Naive thymus-derived CD4-positive, alpha-beta T cell (primary cell): ENCODE measurements around the gene NUDT3. TPM values are rescaled to one million over a fixed set of nuclear protein-coding genes. Genes with fewer than 3 reads are reported as not detected.

ENCODE experiments used
- ATAC-seq: fragments of 150-1000 bp; cut with Tn5 transposase; 2 replicates; pipeline ENCODE4 v1.10.0; 2021; ENCODE audit warnings: mild to moderate bottlenecking, moderate library complexity
- CTCF ChIA-PET: fragments of 350-600 bp; sonication (Branson Sonifier 250); formaldehyde crosslinking; loops from one replicate; lab custom pipeline; 2021; ENCODE audit warnings: antibody characterized with exemption; lab: Charles Lee
- POLR2A ChIA-PET: fragments of 350-600 bp; sonication (Branson Sonifier 250); formaldehyde crosslinking; loops from one replicate; lab custom pipeline; 2021; ENCODE audit warnings: antibody characterized with exemption, inconsistent platforms; lab: Charles Lee
- DNase-seq, 9 donors: peaks; one replicate each; pipeline versions ENCODE4 v3.0.0 to v3.0.0-alpha.2; 2020 to 2022; ENCODE audit warnings: mixed read lengths in 1 of 9
- H3K27ac ChIP-seq: one replicate; pipeline ENCODE4 v1.7.0; 2013; ENCODE audit warnings: mild to moderate bottlenecking, low read depth, low read length, moderate library complexity
- H3K27me3 ChIP-seq, 2 donors: one replicate each; pipeline ENCODE4 v1.7.0; 2013; ENCODE audit warnings: low read length in 2 of 2, mild to moderate bottlenecking in 2 of 2, moderate library complexity in 2 of 2; ENCODE audit not compliant: control insufficient read depth in 2 of 2, insufficient read depth in 2 of 2
- H3K36me3 ChIP-seq, 3 experiments: 1 replicate in 2 of 3; 2 replicates in 1 of 3; pipeline ENCODE4 v1.7.0; 2013; ENCODE audit warnings: low read length in 3 of 3, mild to moderate bottlenecking in 3 of 3, moderate library complexity in 1 of 3; ENCODE audit not compliant: insufficient read depth in 3 of 3, control insufficient read depth in 2 of 3
- H3K4me1 ChIP-seq, 2 donors: one replicate each; pipeline ENCODE4 v1.7.0; 2013; ENCODE audit warnings: low read length in 2 of 2, mild to moderate bottlenecking in 2 of 2, moderate library complexity in 1 of 2; ENCODE audit not compliant: control insufficient read depth in 2 of 2, insufficient read depth in 2 of 2
- H3K4me3 ChIP-seq: 2 replicates; pipeline ENCODE4 v1.7.0; 2013; ENCODE audit warnings: mild to moderate bottlenecking, low read length
- H3K9me3 ChIP-seq, 3 experiments: 1 replicate in 2 of 3; 2 replicates in 1 of 3; pipeline ENCODE4 v1.7.0; 2013; ENCODE audit warnings: low read length in 3 of 3; ENCODE audit not compliant: control insufficient read depth in 2 of 3
- H3K27ac Mint-ChIP-seq, 9 donors: one replicate each; pipeline ENCODE4 v1.8.0; 2020 to 2022; ENCODE audit warnings: mixed read lengths in 9 of 9, mild to moderate bottlenecking in 8 of 9, moderate library complexity in 5 of 9, inconsistent platforms in 2 of 9
- H3K27me3 Mint-ChIP-seq, 5 donors: one replicate each; pipeline ENCODE4 v1.8.0; 2021 to 2022; ENCODE audit warnings: mixed read lengths in 5 of 5, mild to moderate bottlenecking in 1 of 5
- H3K36me3 Mint-ChIP-seq, 5 donors: one replicate each; pipeline ENCODE4 v1.8.0; 2020 to 2022; ENCODE audit warnings: mixed read lengths in 5 of 5, mild to moderate bottlenecking in 3 of 5, inconsistent platforms in 1 of 5
- H3K4me1 Mint-ChIP-seq, 7 donors: one replicate each; pipeline ENCODE4 v1.8.0; 2020 to 2022; ENCODE audit warnings: mixed read lengths in 7 of 7, mild to moderate bottlenecking in 3 of 7, inconsistent platforms in 1 of 7
- H3K4me3 Mint-ChIP-seq, 10 donors: one replicate each; pipeline ENCODE4 v1.8.0; 2020 to 2022; ENCODE audit warnings: mild to moderate bottlenecking in 10 of 10, mixed read lengths in 10 of 10, moderate library complexity in 6 of 10, inconsistent platforms in 2 of 10
- H3K9me3 Mint-ChIP-seq, 11 donors: one replicate each; pipeline ENCODE4 v1.8.0; 2020 to 2022; ENCODE audit warnings: mixed read lengths in 11 of 11, mild to moderate bottlenecking in 4 of 11, inconsistent platforms in 1 of 11, moderate library complexity in 1 of 11
- intact Hi-C, 2 donors: fragments of 100-400 bp; cut with micrococcal nuclease; formaldehyde crosslinking; loops; one replicate each; pipeline ENCODE4 v1.15.1; 2023
- microRNA-seq: library from miRNA; unstranded; fragments of <30 nt; microRNA quantifications from one replicate; pipeline ENCODE4 v1.2.0, GENCODE V29; 2022; ENCODE audit warnings: borderline microRNAs expressed
- polyA plus RNA-seq, 2 donors: library from polyadenylated mRNA; unstranded; fragments of 300-500 nt; fragmentation: Illumina TruSeq; gene quantifications; one replicate each; pipeline ENCODE4 v1.2.3, GENCODE V29; 2021
- total RNA-seq, 6 experiments: library from RNA in 5 of 6; stranded (reverse) in 5 of 6; gene quantifications; 1 replicate in 5 of 6; 2 replicates in 1 of 6; pipeline ENCODE4 v1.2.3 and lab custom pipeline; 2021 to 2026

NUDT3 gene
- total and polyA plus RNA-seq, 7 experiments from 2014 or later: 10.4 to 29.7 (median 23.4) TPM

GRCh38 chr6:34230653-34231371, 161.7 kb downstream of the NUDT3 start:
- no peak for ATAC-seq
- Mint-ChIP-seq H3K27me3 (no peaks in the 10 kb centered on the region), H3K9me3 (no peaks in the 10 kb centered on the region), H3K4me1 (peaks cover 2 to 28% (median 9%) of the 10 kb centered on the region in 7 donors), H3K4me3 (no peak overlapping the region), H3K36me3 (no peaks in the 10 kb centered on the region), H3K27ac (peak overlapping the region in 7 of 9 donors; percentile 19 to 90 (median 31))
- Histone ChIP-seq H3K27ac (no peak overlapping the region), H3K9me3 (no peaks in the 10 kb centered on the region), H3K4me1 (no peaks in the 10 kb centered on the region), H3K4me3 (no peak overlapping the region), H3K27me3 (no peaks in the 10 kb centered on the region), H3K36me3 (no peaks in the 10 kb centered on the region)
- no peak for DNase-seq
- intact Hi-C loops: loop anchor here (10.0 kb wide), 2 partner anchors 606 to 916 kb away; partner anchors contain the start of genes ITPR3 (in 1 of the 2), TAPBP (in 1 of the 2) and ZBTB22 (in 1 of the 2)
- ChIA-PET CTCF (no interaction called here), POLR2A (no interaction called here)

GRCh38 chr6:34229877-34230276, 162.6 kb downstream of the NUDT3 start:
- Histone ChIP-seq H3K9me3 (no peaks in the 10 kb centered on the region), H3K4me1 (no peaks in the 10 kb centered on the region), H3K4me3 (no peak overlapping the region), H3K27me3 (no peaks in the 10 kb centered on the region), H3K27ac (no peak overlapping the region), H3K36me3 (no peaks in the 10 kb centered on the region)
- no peaks in the 10 kb centered on the region for H3K27me3 Mint-ChIP-seq
- POLR2A ChIA-PET: interaction anchor here (0.9 kb wide), 1 partner anchor 23 kb away, joined by 4 read pairs; no protein-coding TSS in a partner anchor
- intact Hi-C loops: loop anchor here (10.0 kb wide), 2 partner anchors 605 to 915 kb away; partner anchors contain the start of genes ITPR3 (in 1 of the 2), TAPBP (in 1 of the 2) and ZBTB22 (in 1 of the 2)
- ATAC-seq (no peak), DNase-seq (no peak)
- CTCF ChIA-PET: no interaction called here
- H3K4me1 Mint-ChIP-seq: peaks cover 2 to 29% (median 8%) of the 10 kb centered on the region in 7 donors
- H3K27ac Mint-ChIP-seq: peak overlapping the region in 2 of 9 donors; percentile 19 to 31
- H3K36me3 Mint-ChIP-seq: no peaks in the 10 kb centered on the region
- H3K4me3 Mint-ChIP-seq: no peak overlapping the region
- H3K9me3 Mint-ChIP-seq: no peaks in the 10 kb centered on the region

Small RNAs within 50 kb of the gene (microRNA-seq; reads per million reads assigned to microRNA genes)
- not detected for gene MIR6835

Other genes with a start within 250 kb of the NUDT3 start
- not detected for gene GRM4, start 246.6 kb downstream of the NUDT3 start, total RNA-seq
- gene GRM4, start 246.6 kb downstream of the NUDT3 start, polyA plus RNA-seq: not detected
- 100 to 1,000 TPM in 2 of 5 experiments, 10 to 100 TPM in 3; 90.0 to 180 (median 95.3) TPM for gene HMGA1, start 155.8 kb downstream of the NUDT3 start, total RNA-seq
- gene HMGA1, start 155.8 kb downstream of the NUDT3 start, polyA plus RNA-seq: 10 to 100 TPM; 35.7 to 41.0 TPM
- 10 to 100 TPM; 13.9 to 24.2 (median 22.5) TPM for gene SMIM29, start 143.7 kb downstream of the NUDT3 start, total RNA-seq
- gene SMIM29, start 143.7 kb downstream of the NUDT3 start, polyA plus RNA-seq: 10 to 100 TPM; 32.3 to 45.5 TPM
- gene RPS10, start 33.4 kb upstream of the NUDT3 start, total RNA-seq: 1,000 to 10,000 TPM; 1,466 to 3,151 (median 2,905) TPM
- 1,000 to 10,000 TPM; 1,999 to 2,306 TPM for gene RPS10, start 33.4 kb upstream of the NUDT3 start, polyA plus RNA-seq
- 1 to 10 TPM in 2 of 5 experiments, under 1 TPM in 3; 0.34 to 3.5 (median 0.57) TPM for gene PACSIN1, start 73.4 kb upstream of the NUDT3 start, total RNA-seq
- gene PACSIN1, start 73.4 kb upstream of the NUDT3 start, polyA plus RNA-seq: under 1 TPM in 1 of 2 donors, not detected in 1; 0.29 TPM
- under 1 TPM in 2 of 5 experiments, not detected in 3; 0.39 to 0.40 TPM for gene SPDEF, start 163.7 kb upstream of the NUDT3 start, total RNA-seq
- not detected for gene SPDEF, start 163.7 kb upstream of the NUDT3 start, polyA plus RNA-seq